ENCODE data around the gene PEMT. TPM values are rescaled to one million over a fixed set of nuclear protein-coding genes. Genes with fewer than 3 reads are reported as not detected.

The PEMT gene
- total and polyA plus RNA-seq, 2 of the 4 experiments (the other 2 are of a cell fraction): 23.3 to 49.5 TPM

DNA sequence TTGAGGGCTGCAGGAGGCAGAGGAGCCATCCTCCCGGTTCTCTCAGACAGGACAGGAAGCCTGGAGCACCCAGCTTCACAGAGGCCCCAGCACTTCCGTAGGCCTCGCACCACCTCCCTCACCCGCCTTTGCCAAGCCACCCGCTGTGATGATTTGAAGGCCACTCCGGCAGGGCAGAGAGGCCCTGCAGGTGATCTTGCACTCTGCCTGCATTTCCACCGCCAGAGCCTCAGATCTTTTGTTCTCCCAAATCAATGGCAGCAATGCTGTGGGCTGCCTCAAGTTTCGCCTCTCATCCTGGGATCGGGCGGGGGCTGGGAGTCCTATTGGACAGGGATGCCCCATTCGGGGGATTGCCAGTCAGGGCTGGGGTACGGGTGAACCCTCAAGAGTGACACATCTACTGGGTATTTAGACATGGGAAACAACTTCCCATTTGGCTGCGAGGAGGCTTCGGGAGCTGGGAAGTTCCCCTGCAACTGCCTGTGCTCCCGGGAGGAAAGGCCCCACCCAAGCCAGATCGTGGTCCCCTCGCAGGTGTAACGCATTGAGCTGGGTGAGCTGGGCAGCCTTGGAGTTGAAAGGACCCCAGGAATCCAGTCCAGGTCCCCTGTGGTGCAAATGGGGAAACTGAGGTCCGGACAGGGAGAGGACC is 34.8 kb upstream of the PEMT start:
- Histone ChIP-seq H3K18ac (ENCODE audit: low read depth, low read length) (no peak overlapping the region), H3K27ac (ENCODE audit: insufficient read depth, low read length) (no peak overlapping the region), H4K91ac (ENCODE audit: insufficient read depth, low read depth, low read length) (no peak overlapping the region), H2BK5ac (ENCODE audit: low read depth, low read length, poor library complexity, severe bottlenecking) (no peak overlapping the region), H4K20me1 (ENCODE audit: insufficient read depth, low read length) (no peaks in the 10 kb centered on the region), H3K79me1 (ENCODE audit: low read depth in 1 of 2, low read length in 2 of 2) (no peaks in the 10 kb centered on the region), H3K23ac (ENCODE audit: low read depth, low read length) (no peak overlapping the region), H4K8ac (ENCODE audit: low read depth in 2 of 2, low read length in 2 of 2) (no peak overlapping the region), H2BK20ac (ENCODE audit: low read depth, low read length) (no peak overlapping the region), H3K36me3 (ENCODE audit: control insufficient read depth, insufficient read depth, low read length) (no peaks in the 10 kb centered on the region), H3K9me3 (ENCODE audit: control insufficient read depth, insufficient read depth, low read length) (no peaks in the 10 kb centered on the region), H3K4me2 (ENCODE audit: low read depth, low read length) (no peak overlapping the region), H3K4me1 (ENCODE audit: control insufficient read depth, insufficient read depth, low read length) (no peaks in the 10 kb centered on the region), H2AFZ (replicated peaks; ENCODE audit: low read length, poor library complexity) (no peak overlapping the region), H3K56ac (ENCODE audit: extremely low read depth, insufficient read depth, low read length) (no peak overlapping the region), H4K5ac (ENCODE audit: low read depth, low read length) (no peak overlapping the region), H3K4ac (ENCODE audit: low read depth, low read length) (no peak overlapping the region), H2BK120ac (ENCODE audit: low read depth, low read length) (no peak overlapping the region), H2BK15ac (ENCODE audit: low read depth, low read length) (no peak overlapping the region), H2AK9ac (replicated peaks; ENCODE audit: low read depth, low read length, poor library complexity) (no peak overlapping the region), H3K14ac (replicated peaks; ENCODE audit: low read depth, low read length) (no peak overlapping the region), H3K4me3 (ENCODE audit: insufficient read depth, low read depth, low read length) (no peak overlapping the region), H3K27me3 (ENCODE audit: control insufficient read depth, insufficient read depth, low read length) (peaks cover 13% of the 10 kb centered on the region), H2AK5ac (ENCODE audit: low read depth, low read length) (no peak overlapping the region), H3K9ac (ENCODE audit: low read depth, low read length) (no peak overlapping the region), H3K9me1 (ENCODE audit: insufficient read depth, low read length) (no peaks in the 10 kb centered on the region)
- TF ChIP-seq ELK1 (IDR thresholded peaks at IDR 0.05; ENCODE audit: borderline replicate concordance, low read depth, low read length) (no peak), BHLHE40 (IDR thresholded peaks at IDR 0.05; ENCODE audit: low read depth, low read length) (no peak), CTCF (conservative IDR thresholded peaks at IDR 0.05; ENCODE audit: low read depth, low read length) (no peak), MAFK (IDR thresholded peaks at IDR 0.05; ENCODE audit: low read depth, low read length) (no peak), NFE2L2 (IDR thresholded peaks at IDR 0.05; ENCODE audit: low read depth, low read length) (no peak)
- CTCF ChIA-PET: interaction anchor here (0.7 kb wide), 1 partner anchor 15 kb away, joined by 4 read pairs; no protein-coding TSS in a partner anchor
- ATAC-seq (ENCODE audit: low read depth) (no peak), DNase-seq (no peak)
- POLR2A ChIA-PET (ENCODE audit: unreplicated experiment): no interaction called here
- in situ Hi-C loops (cut with MboI; ENCODE audit: low sequenced_read_pairs): loop anchor here (25.0 kb wide), 1 partner anchor 614 kb away; no protein-coding TSS in a partner anchor
- intact Hi-C loops (cut with micrococcal nuclease): no loop called here
- no TSS peak for BruUV-seq (replicated peaks)
- 60% methylated on average over 14 of the region's 19 CpGs; no CpG with 5 or more reads in 1 of the 2 experiments for WGBS, 2 experiments (ENCODE audit: extremely low coverage in 2 of 2, insufficient read length in 1 of 2)
- dilution Hi-C loops (cut with HindIII; ENCODE audit: low sequenced_read_pairs, unreplicated experiment): no loop called here

All from IMR-90 (cell line).